Sigmoid colon (tissue), 4 donors: ENCODE results near the gene MYRF.

ENCODE experiments used
- CTCF ChIP-seq, 4 experiments: fragments of 450-650 bp in 3 of 4; fragments of 200-600 bp in 1 of 4; IDR thresholded peaks; one replicate each; pipeline ENCODE4 v1.5.1; 2016 to 2019; ENCODE audit warnings: antibody characterized with exemption in 4 of 4, mild to moderate bottlenecking in 3 of 4, moderate library complexity in 2 of 4
- EP300 ChIP-seq, 4 donors: sonication (generic); formaldehyde crosslinking; IDR thresholded peaks; one replicate each; pipeline ENCODE4 v1.6.1; 2017; ENCODE audit warnings: antibody characterized with exemption in 4 of 4
- POLR2A ChIP-seq, 2 donors: fragments of 450-650 bp; IDR thresholded peaks; one replicate each; pipeline ENCODE4 v1.6.1; 2016; ENCODE audit warnings: antibody characterized with exemption in 2 of 2, mild to moderate bottlenecking in 2 of 2, moderate library complexity in 2 of 2
- POLR2AphosphoS5 ChIP-seq, 4 donors: sonication (generic); formaldehyde crosslinking; IDR thresholded peaks; one replicate each; pipeline ENCODE4 v1.6.1; 2017; ENCODE audit warnings: antibody characterized with exemption in 4 of 4

GRCh38 chr11:61794579-61794978 is 42.1 kb downstream of the MYRF start:
- no peak for TF ChIP-seq POLR2AphosphoS5 (IDR thresholded peaks at IDR 0.05)
- TF ChIP-seq POLR2A (IDR thresholded peaks at IDR 0.05) = no peak
- TF ChIP-seq CTCF (IDR thresholded peaks at IDR 0.05) = no peak
- no peak for TF ChIP-seq EP300 (IDR thresholded peaks at IDR 0.05)
